Vagina (tissue), 2 donors: Measurements from ENCODE around the gene MS4A15.

Source experiments
- POLR2A ChIP-seq, 2 donors: fragments of 450-650 bp; IDR thresholded peaks; one replicate each; pipeline ENCODE4 v1.6.1; 2017; ENCODE audit warnings: antibody characterized with exemption in 2 of 2, mild to moderate bottlenecking in 2 of 2, moderate library complexity in 2 of 2
- TF ChIP-seq, protein P1 (sequence below), 3 experiments: fragments of 450-650 bp in 2 of 3; fragments of 200-600 bp in 1 of 3; sonication (generic) in 1 of 3; IDR thresholded peaks; one replicate each; pipeline ENCODE4 v1.5.1; 2017 to 2019; ENCODE audit warnings: antibody characterized with exemption in 3 of 3, mild to moderate bottlenecking in 2 of 3, moderate library complexity in 2 of 3

DNA sequence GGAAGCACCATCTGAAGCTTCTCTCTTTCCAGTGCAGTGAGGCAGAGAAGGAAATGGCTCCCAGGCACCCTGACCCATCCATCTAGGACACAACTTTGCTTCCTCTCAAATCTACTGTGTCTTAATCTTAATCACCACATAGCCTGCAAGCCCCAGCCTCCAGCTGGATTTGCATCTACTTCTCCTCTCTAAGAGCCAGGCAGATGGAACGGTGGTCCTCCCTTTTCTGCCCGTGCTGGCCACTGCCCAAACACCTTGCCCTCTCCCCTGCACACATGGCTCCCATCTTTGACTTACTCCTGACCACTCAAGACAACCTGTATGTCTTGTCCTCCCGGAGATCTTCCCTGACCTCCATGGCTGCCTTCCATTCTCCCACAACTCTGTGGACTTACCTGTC is 35.9 kb downstream of the MS4A15 start:
- TF ChIP-seq, protein P1, sequence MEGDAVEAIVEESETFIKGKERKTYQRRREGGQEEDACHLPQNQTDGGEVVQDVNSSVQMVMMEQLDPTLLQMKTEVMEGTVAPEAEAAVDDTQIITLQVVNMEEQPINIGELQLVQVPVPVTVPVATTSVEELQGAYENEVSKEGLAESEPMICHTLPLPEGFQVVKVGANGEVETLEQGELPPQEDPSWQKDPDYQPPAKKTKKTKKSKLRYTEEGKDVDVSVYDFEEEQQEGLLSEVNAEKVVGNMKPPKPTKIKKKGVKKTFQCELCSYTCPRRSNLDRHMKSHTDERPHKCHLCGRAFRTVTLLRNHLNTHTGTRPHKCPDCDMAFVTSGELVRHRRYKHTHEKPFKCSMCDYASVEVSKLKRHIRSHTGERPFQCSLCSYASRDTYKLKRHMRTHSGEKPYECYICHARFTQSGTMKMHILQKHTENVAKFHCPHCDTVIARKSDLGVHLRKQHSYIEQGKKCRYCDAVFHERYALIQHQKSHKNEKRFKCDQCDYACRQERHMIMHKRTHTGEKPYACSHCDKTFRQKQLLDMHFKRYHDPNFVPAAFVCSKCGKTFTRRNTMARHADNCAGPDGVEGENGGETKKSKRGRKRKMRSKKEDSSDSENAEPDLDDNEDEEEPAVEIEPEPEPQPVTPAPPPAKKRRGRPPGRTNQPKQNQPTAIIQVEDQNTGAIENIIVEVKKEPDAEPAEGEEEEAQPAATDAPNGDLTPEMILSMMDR (IDR thresholded peaks at IDR 0.05), result no peak
- TF ChIP-seq POLR2A (IDR thresholded peaks at IDR 0.05), result no peak
